Epithelial cell of esophagus (primary cell): ENCODE data around the gene TRHDE.

Experiments used
- DNase-seq: peaks from one replicate; pipeline ENCODE4 v3.0.0; 2010; ENCODE audit warnings: low read depth
- H3K4me3 ChIP-seq: 2 replicates; pipeline ENCODE4 v1.5.1; 2011; ENCODE audit warnings: mild to moderate bottlenecking, low read length, control low read depth
- CTCF ChIP-seq: IDR thresholded peaks from 2 replicates; pipeline ENCODE4 v1.5.1; 2011; ENCODE audit warnings: low read depth, mild to moderate bottlenecking, low read length, control low read depth, inconsistent platforms; ENCODE audit not compliant: insufficient read depth; ENCODE audit errors: missing control alignments

Gene TRHDE

GRCh38 chr12:72300728-72301127, 28.6 kb downstream of the TRHDE start:
- TF ChIP-seq CTCF, result no peak
- no peak for DNase-seq
- no peak overlapping the region for H3K4me3 ChIP-seq

GRCh38 chr12:72304751-72305150, 32.6 kb downstream of the TRHDE start:
- DNase-seq, result no peak
- no peak overlapping the region for H3K4me3 ChIP-seq
- no peak for TF ChIP-seq CTCF

GRCh38 chr12:72307229-72307628, 35.1 kb downstream of the TRHDE start:
- TF ChIP-seq CTCF, result no peak
- no peak for DNase-seq
- no peak overlapping the region for H3K4me3 ChIP-seq

GRCh38 chr12:72311946-72312345, 39.8 kb downstream of the TRHDE start:
- TF ChIP-seq CTCF, result no peak
- no peak overlapping the region for H3K4me3 ChIP-seq
- DNase-seq, result no peak

GRCh38 chr12:72313806-72314205, 41.6 kb downstream of the TRHDE start:
- no peak overlapping the region for H3K4me3 ChIP-seq
- no peak for DNase-seq
- no peak for TF ChIP-seq CTCF

GRCh38 chr12:72315858-72316257, 43.7 kb downstream of the TRHDE start:
- H3K4me3 ChIP-seq, result no peak overlapping the region
- TF ChIP-seq CTCF, result no peak
- DNase-seq, result no peak

- no peak overlapping the region for H3K4me3 ChIP-seq
- no peak for TF ChIP-seq CTCF
- DNase-seq, result no peak
Observed at GRCh38 chr12:72318341-72318740, 46.2 kb downstream of the TRHDE start.
